Measurements from ENCODE around the gene MANBA. TPM values are rescaled to one million over a fixed set of nuclear protein-coding genes. Genes with fewer than 3 reads are reported as not detected.
A peak's percentile ranks its signal among the peaks of the same experiment; 100 is the strongest.
"Not testable (repeated sequence)": the region's sequence is repeated elsewhere in the genome, so short reads cannot be mapped to it uniquely, and the experiment has no call there.

Gene MANBA
- total RNA-seq, 6 experiments from 2014 or later = 31.2 to 57.9 (median 36.0) TPM

DNA sequence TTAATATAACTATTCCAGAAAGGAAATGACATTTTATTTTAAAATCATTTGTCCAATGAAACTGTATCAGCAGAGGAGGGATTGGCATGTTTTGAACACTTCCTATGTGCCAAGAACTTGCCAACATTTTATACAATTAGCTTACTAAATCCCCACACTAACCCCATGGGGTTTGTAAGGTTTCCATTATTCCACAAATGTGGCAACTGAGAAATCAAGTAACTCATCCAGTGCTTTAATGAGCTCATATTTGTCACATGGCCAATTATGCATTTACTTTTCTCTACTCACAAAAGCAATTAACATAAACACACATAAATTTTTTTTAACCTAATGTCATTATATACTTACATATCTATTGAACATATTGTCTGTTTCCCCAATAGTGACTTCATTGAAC lies 37.3 kb downstream of the MANBA start:
- DNase-seq = no peak
- Mint-ChIP-seq H3K9me3 (no peaks in the 10 kb centered on the region), H3K27ac (no peak overlapping the region), H3K36me3 (ENCODE audit: low read depth) (peaks cover 33% of the 10 kb centered on the region), H3K4me3 (no peak overlapping the region), H3K27me3 (ENCODE audit: insufficient read depth) (no peaks in the 10 kb centered on the region; the same call in 1 of the 2 replicates), H3K4me1 (ENCODE audit: low read depth) (peaks cover 7% of the 10 kb centered on the region)
- TF ChIP-seq, protein P1, sequence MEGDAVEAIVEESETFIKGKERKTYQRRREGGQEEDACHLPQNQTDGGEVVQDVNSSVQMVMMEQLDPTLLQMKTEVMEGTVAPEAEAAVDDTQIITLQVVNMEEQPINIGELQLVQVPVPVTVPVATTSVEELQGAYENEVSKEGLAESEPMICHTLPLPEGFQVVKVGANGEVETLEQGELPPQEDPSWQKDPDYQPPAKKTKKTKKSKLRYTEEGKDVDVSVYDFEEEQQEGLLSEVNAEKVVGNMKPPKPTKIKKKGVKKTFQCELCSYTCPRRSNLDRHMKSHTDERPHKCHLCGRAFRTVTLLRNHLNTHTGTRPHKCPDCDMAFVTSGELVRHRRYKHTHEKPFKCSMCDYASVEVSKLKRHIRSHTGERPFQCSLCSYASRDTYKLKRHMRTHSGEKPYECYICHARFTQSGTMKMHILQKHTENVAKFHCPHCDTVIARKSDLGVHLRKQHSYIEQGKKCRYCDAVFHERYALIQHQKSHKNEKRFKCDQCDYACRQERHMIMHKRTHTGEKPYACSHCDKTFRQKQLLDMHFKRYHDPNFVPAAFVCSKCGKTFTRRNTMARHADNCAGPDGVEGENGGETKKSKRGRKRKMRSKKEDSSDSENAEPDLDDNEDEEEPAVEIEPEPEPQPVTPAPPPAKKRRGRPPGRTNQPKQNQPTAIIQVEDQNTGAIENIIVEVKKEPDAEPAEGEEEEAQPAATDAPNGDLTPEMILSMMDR (IDR thresholded peaks at IDR 0.05) = no peak

- TF ChIP-seq, protein P1 (IDR thresholded peaks at IDR 0.05) = no peak
- peaks cover 40% of the 10 kb centered on the region for H3K36me3 Mint-ChIP-seq (ENCODE audit: low read depth)
Measured at GRCh38 chr4:102722740-102723139, 38.0 kb downstream of the MANBA start.

GRCh38 chr4:102718833-102719575 lies 41.8 kb downstream of the MANBA start:
- not testable (repeated sequence) for H3K4me3 Mint-ChIP-seq; H3K9me3 Mint-ChIP-seq; DNase-seq; H3K27me3 Mint-ChIP-seq (ENCODE audit: insufficient read depth); H3K27ac Mint-ChIP-seq
- Mint-ChIP-seq H3K4me1 (ENCODE audit: low read depth) (peaks cover 24% of the 10 kb centered on the region), H3K36me3 (ENCODE audit: low read depth) (peaks cover 43% of the 10 kb centered on the region)

More at GRCh38 chr4:102722740-102723139, 38.0 kb downstream of the MANBA start:
- H3K27me3 Mint-ChIP-seq (ENCODE audit: insufficient read depth) = no peaks in the 10 kb centered on the region; the same call in 1 of the 2 replicates
- no peak overlapping the region for H3K27ac Mint-ChIP-seq
- DNase-seq = no peak
- no peak overlapping the region for H3K4me3 Mint-ChIP-seq
- peaks cover 2% of the 10 kb centered on the region; the same call in 1 of the 2 replicates for H3K9me3 Mint-ChIP-seq
- H3K4me1 Mint-ChIP-seq (ENCODE audit: low read depth) = peaks cover 11% of the 10 kb centered on the region

DNA sequence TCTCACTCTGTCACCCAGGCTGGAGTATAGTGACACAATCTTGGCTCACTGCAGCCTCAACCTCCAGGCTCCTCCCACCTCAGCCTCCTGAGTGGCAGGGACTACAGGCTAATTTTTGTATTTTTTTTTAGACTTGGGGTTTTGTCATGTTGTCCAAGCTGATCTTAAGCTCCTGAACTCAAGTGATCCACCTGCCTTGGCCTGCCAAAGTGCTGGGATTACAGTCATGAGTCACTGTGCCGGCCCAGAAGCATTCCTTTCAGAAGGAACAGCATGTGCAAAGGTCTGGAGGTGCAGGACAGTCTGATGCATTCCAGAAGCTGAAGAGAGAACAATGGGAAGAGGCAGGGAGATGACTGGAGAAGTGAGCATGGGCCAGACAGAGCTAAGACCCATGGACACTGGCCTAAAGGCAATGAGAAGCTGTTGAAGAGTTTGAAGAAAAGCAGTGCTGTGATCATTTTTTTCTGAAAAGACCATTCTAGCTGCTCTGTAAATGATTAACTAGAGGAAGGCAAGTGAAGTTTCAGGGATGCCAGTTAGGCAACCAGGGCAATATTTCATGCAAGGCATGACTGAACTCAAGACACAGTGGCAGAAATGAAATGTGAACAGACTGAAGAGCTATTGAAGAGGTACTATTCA lies 43.2 kb downstream of the MANBA start:
- no peaks in the 10 kb centered on the region for H3K27me3 Mint-ChIP-seq (ENCODE audit: insufficient read depth)
- peak; percentile 22 for DNase-seq
- peaks cover 36% of the 10 kb centered on the region for H3K36me3 Mint-ChIP-seq (ENCODE audit: low read depth)

GRCh38 chr4:102715057-102715456 lies 45.7 kb downstream of the MANBA start:
- DNase-seq = no peak
- Mint-ChIP-seq H3K36me3 (ENCODE audit: low read depth) (peaks cover 50% of the 10 kb centered on the region), H3K4me3 (no peak overlapping the region), H3K27ac (no peak overlapping the region), H3K4me1 (ENCODE audit: low read depth) (peaks cover 44% of the 10 kb centered on the region), H3K9me3 (peaks cover 5% of the 10 kb centered on the region; the same call in 1 of the 2 replicates), H3K27me3 (ENCODE audit: insufficient read depth) (no peaks in the 10 kb centered on the region)
- TF ChIP-seq, protein P1 (IDR thresholded peaks at IDR 0.05) = peak; percentile 40; the same call in 1 of the 2 replicates

More for the DNA sequence above, 43.2 kb downstream of the MANBA start:
- 0 out of 2 replicates have a peak overlapping the region, but pooled peaks have one; percentile 0 for H3K27ac Mint-ChIP-seq
- peaks cover 25% of the 10 kb centered on the region for H3K4me1 Mint-ChIP-seq (ENCODE audit: low read depth)
- no peak overlapping the region for H3K4me3 Mint-ChIP-seq
- TF ChIP-seq, protein P1 (IDR thresholded peaks at IDR 0.05) = no peak
- H3K9me3 Mint-ChIP-seq = peaks cover 5% of the 10 kb centered on the region; the same call in 1 of the 2 replicates

GRCh38 chr4:102713774-102714173 lies 47.0 kb downstream of the MANBA start:
- H3K27ac Mint-ChIP-seq = peak overlapping the region; percentile 70
- not testable (repeated sequence) for H3K9me3 Mint-ChIP-seq; H3K4me3 Mint-ChIP-seq; DNase-seq; H3K27me3 Mint-ChIP-seq (ENCODE audit: insufficient read depth)
- H3K4me1 Mint-ChIP-seq (ENCODE audit: low read depth) = peaks cover 51% of the 10 kb centered on the region
- H3K36me3 Mint-ChIP-seq (ENCODE audit: low read depth) = peaks cover 44% of the 10 kb centered on the region

All from HFFc6 (cell line).